Natural killer cell (primary cell): Measurements from ENCODE around the gene OR56A5. TPM values are rescaled to one million over a fixed set of nuclear protein-coding genes. Genes with fewer than 3 reads are reported as not detected.

Source experiments
- ATAC-seq, 3 donors: fragments of 150-1000 bp in 2 of 3; fragments of 200-7000 bp in 1 of 3; cut with Tn5 transposase; 1 replicate in 1 of 3; 2 replicates in 2 of 3; pipeline ENCODE4 v1.10.0; 2021; ENCODE audit warnings: mild to moderate bottlenecking in 2 of 3, moderate library complexity in 2 of 3
- DNase-seq, 2 donors: peaks; one replicate each; pipeline versions ENCODE4 v3.0.0 to v3.0.0-alpha.2; 2013 to 2021; ENCODE audit warnings: mixed read lengths in 1 of 2
- H3K27ac ChIP-seq: one replicate; pipeline ENCODE4 v1.5.1; 2013; ENCODE audit warnings: mild to moderate bottlenecking, low read length
- H3K27me3 ChIP-seq: one replicate; pipeline ENCODE4 v1.6.1; 2013; ENCODE audit warnings: low read length; ENCODE audit not compliant: control insufficient read depth, insufficient read depth
- H3K36me3 ChIP-seq: one replicate; pipeline ENCODE4 v1.6.1; 2013; ENCODE audit warnings: low read length; ENCODE audit not compliant: control insufficient read depth, insufficient read depth
- H3K4me1 ChIP-seq: one replicate; pipeline ENCODE4 v1.6.1; 2013; ENCODE audit warnings: low read length; ENCODE audit not compliant: control insufficient read depth, insufficient read depth
- H3K4me3 ChIP-seq: one replicate; pipeline ENCODE4 v1.5.1; 2013; ENCODE audit warnings: low read length
- H3K9me3 ChIP-seq: one replicate; pipeline ENCODE4 v1.6.1; 2013; ENCODE audit warnings: low read length; ENCODE audit not compliant: control insufficient read depth, insufficient read depth
- H3K27ac Mint-ChIP-seq, 2 donors: one replicate each; pipeline ENCODE4 v1.8.0; 2022; ENCODE audit warnings: mild to moderate bottlenecking in 2 of 2, mixed read lengths in 2 of 2, moderate library complexity in 1 of 2
- H3K27me3 Mint-ChIP-seq, 2 donors: one replicate each; pipeline ENCODE4 v1.8.0; 2022; ENCODE audit warnings: low read depth in 2 of 2, mixed read lengths in 2 of 2
- H3K36me3 Mint-ChIP-seq: one replicate; pipeline ENCODE4 v1.8.0; 2022; ENCODE audit warnings: mixed read lengths
- H3K4me1 Mint-ChIP-seq, 2 donors: one replicate each; pipeline ENCODE4 v1.8.0; 2022; ENCODE audit warnings: mixed read lengths in 2 of 2
- H3K4me3 Mint-ChIP-seq: one replicate; pipeline ENCODE4 v1.8.0; 2022; ENCODE audit warnings: mild to moderate bottlenecking, moderate library complexity, mixed read lengths
- H3K9me3 Mint-ChIP-seq, 2 donors: one replicate each; pipeline ENCODE4 v1.8.0; 2022; ENCODE audit warnings: mixed read lengths in 2 of 2
- WGBS: methylation state at CpG from one replicate; pipeline ENCODE4 v1.1.7; 2013; ENCODE audit warnings: missing lambda C conversion rate; ENCODE audit not compliant: insufficient coverage; 5-methylcytosine and 5-hydroxymethylcytosine counted together
- intact Hi-C: fragments of 100-400 bp; cut with micrococcal nuclease; formaldehyde crosslinking; loops from one replicate; pipeline ENCODE4 v1.14.2; 2022
- total RNA-seq, 4 donors: library from RNA; stranded (reverse); fragments of 120-200 nt in 1 of 4; gene quantifications; one replicate each; pipeline versions ENCODE4 v1.2.3 to v1.2.4, GENCODE V29; 2013 to 2022
- TF ChIP-seq, protein P1 (sequence below): fragments of 200-600 bp; IDR thresholded peaks from one replicate; pipeline ENCODE4 v1.8.0; 2022; ENCODE audit warnings: antibody characterized with exemption

The OR56A5 gene
- total RNA-seq, 3 donors from 2014 or later (not counting 1 experiment from before 2014, with no cell fraction given), result 0.41 TPM; not detected in 2

- Mint-ChIP-seq H3K36me3 (no peaks in the 10 kb centered on the region), H3K9me3 (peaks cover 10 to 21% of the 10 kb centered on the region in 2 donors), H3K4me3 (no peak overlapping the region), H3K27me3 (peaks cover 0 to 3% of the 10 kb centered on the region in 2 donors), H3K27ac (no peak overlapping the region), H3K4me1 (no peaks in the 10 kb centered on the region)
- TF ChIP-seq, protein P1, sequence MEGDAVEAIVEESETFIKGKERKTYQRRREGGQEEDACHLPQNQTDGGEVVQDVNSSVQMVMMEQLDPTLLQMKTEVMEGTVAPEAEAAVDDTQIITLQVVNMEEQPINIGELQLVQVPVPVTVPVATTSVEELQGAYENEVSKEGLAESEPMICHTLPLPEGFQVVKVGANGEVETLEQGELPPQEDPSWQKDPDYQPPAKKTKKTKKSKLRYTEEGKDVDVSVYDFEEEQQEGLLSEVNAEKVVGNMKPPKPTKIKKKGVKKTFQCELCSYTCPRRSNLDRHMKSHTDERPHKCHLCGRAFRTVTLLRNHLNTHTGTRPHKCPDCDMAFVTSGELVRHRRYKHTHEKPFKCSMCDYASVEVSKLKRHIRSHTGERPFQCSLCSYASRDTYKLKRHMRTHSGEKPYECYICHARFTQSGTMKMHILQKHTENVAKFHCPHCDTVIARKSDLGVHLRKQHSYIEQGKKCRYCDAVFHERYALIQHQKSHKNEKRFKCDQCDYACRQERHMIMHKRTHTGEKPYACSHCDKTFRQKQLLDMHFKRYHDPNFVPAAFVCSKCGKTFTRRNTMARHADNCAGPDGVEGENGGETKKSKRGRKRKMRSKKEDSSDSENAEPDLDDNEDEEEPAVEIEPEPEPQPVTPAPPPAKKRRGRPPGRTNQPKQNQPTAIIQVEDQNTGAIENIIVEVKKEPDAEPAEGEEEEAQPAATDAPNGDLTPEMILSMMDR, result no peak
- ATAC-seq, result no peak
- Histone ChIP-seq H3K4me1 (no peaks in the 10 kb centered on the region), H3K4me3 (no peak overlapping the region), H3K27ac (no peak overlapping the region), H3K9me3 (no peaks in the 10 kb centered on the region), H3K36me3 (no peaks in the 10 kb centered on the region), H3K27me3 (no peaks in the 10 kb centered on the region)
- intact Hi-C loops, result no loop called here
- 97% methylated on average over 11 of the region's 11 CpGs for WGBS
- DNase-seq, result no peak
These were observed 35.6 kb downstream of the OR56A5 start for GRCh38 chr11:5932671-5933070.

GRCh38 chr11:5931061-5931460 is 37.2 kb downstream of the OR56A5 start:
- Mint-ChIP-seq H3K4me3 (no peak overlapping the region), H3K27me3 (peaks cover 0 to 3% of the 10 kb centered on the region in 2 donors), H3K9me3 (peaks cover 10 to 16% of the 10 kb centered on the region in 2 donors), H3K27ac (no peak overlapping the region), H3K4me1 (no peaks in the 10 kb centered on the region), H3K36me3 (no peaks in the 10 kb centered on the region)
- WGBS, result 94% methylated on average over 8 of the region's 8 CpGs
- DNase-seq, result no peak
- Histone ChIP-seq H3K4me1 (no peaks in the 10 kb centered on the region), H3K27me3 (no peaks in the 10 kb centered on the region), H3K27ac (no peak overlapping the region), H3K4me3 (no peak overlapping the region), H3K9me3 (no peaks in the 10 kb centered on the region), H3K36me3 (no peaks in the 10 kb centered on the region)
- TF ChIP-seq, protein P1, result no peak
- no peak for ATAC-seq
- intact Hi-C loops, result no loop called here

- H3K9me3 ChIP-seq, result no peaks in the 10 kb centered on the region
- no peak overlapping the region for H3K27ac Mint-ChIP-seq
- no peaks in the 10 kb centered on the region for H3K4me1 ChIP-seq
- H3K4me3 Mint-ChIP-seq, result no peak overlapping the region
- H3K36me3 Mint-ChIP-seq, result no peaks in the 10 kb centered on the region
- no peak overlapping the region for H3K27ac ChIP-seq
- intact Hi-C loops, result no loop called here
- no peaks in the 10 kb centered on the region for H3K36me3 ChIP-seq
- TF ChIP-seq, protein P1, result no peak
- H3K9me3 Mint-ChIP-seq, result peaks cover 10 to 16% of the 10 kb centered on the region in 2 donors
- H3K4me3 ChIP-seq, result no peak overlapping the region
- no peak for DNase-seq
- H3K27me3 ChIP-seq, result no peaks in the 10 kb centered on the region
- no peak for ATAC-seq
- H3K4me1 Mint-ChIP-seq, result no peaks in the 10 kb centered on the region
- H3K27me3 Mint-ChIP-seq, result peaks cover 0 to 3% of the 10 kb centered on the region in 2 donors
- 90% methylated on average over 19 of the region's 19 CpGs for WGBS
These were observed 37.7 kb downstream of the OR56A5 start for GRCh38 chr11:5930614-5931013.
